ENCODE data around the gene PAIP2B.

DNA sequence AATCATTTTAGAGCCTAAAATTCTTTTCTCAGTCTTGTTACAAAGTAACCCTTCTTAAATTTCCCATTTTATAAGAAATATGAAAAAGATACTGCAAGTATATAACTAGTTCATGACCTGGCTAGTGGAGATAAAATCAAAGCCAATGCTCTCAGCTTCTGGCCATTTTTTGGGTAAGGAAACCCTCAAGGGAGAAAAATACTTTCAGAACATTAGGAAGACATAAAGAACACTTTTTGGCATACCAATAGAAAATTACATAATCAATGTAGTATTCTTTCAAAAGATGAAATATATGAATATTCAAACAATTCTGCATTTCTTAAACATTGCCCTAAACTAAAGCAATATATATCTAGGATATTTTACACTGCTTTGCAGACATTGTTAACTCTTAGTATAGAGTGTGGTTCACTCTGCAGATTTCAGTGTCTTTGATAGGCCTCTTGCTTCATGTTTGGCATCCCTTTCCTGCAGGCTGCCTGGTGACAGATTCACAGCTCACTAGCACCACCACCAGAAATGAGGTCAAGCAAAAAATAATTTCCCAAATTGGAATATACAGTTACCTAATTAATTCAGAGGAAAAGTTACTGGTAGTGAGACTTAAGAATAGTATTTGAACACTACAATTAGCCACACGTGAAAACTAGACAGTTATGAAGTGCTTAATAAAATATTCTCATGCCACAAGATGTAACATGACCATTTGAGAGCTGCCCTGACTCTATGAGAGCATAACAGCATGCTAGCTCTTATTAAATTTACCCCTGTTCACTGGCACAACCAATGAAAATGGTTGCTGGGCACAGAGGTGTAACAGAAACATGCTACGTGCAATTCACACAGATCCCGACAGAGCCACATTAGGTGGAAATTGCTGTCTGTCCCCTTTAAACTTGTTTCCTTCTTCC, 36.0 kb downstream of the PAIP2B start:
- TF ChIP-seq EZH2phosphoT487 (IDR thresholded peaks at IDR 0.05) = no peak
- no peak for TF ChIP-seq EZH2 (IDR thresholded peaks at IDR 0.05)
